ENCODE data around the gene KAT6B.

- TF ChIP-seq ZNF157 (tag by site-specific recombination; IDR thresholded peaks at IDR 0.05) (no peak), ZNF274 (IDR thresholded peaks at IDR 0.05; ENCODE audit: low read length) (no peak), ZNF274 (tag by site-specific recombination; IDR thresholded peaks at IDR 0.05; ENCODE audit: borderline replicate concordance) (no peak), CTCF (tag by site-specific recombination; IDR thresholded peaks at IDR 0.05) (no peak), ZNF398 (tag by site-specific recombination; IDR thresholded peaks at IDR 0.05) (no peak), ZBTB17 (tag by site-specific recombination; IDR thresholded peaks at IDR 0.05) (no peak), ZNF292 (tag by site-specific recombination; IDR thresholded peaks at IDR 0.05; ENCODE audit: borderline replicate concordance, low read depth) (no peak), ZFP37 (tag by site-specific recombination; IDR thresholded peaks at IDR 0.05) (no peak), ZNF18 (tag by site-specific recombination; IDR thresholded peaks at IDR 0.05) (no peak), OSR2 (tag by site-specific recombination; IDR thresholded peaks at IDR 0.05) (no peak), KLF8 (tag by site-specific recombination; IDR thresholded peaks at IDR 0.05) (no peak), ZNF121 (tag by site-specific recombination; IDR thresholded peaks at IDR 0.05) (no peak)
- TF ChIP-seq, protein P1, sequence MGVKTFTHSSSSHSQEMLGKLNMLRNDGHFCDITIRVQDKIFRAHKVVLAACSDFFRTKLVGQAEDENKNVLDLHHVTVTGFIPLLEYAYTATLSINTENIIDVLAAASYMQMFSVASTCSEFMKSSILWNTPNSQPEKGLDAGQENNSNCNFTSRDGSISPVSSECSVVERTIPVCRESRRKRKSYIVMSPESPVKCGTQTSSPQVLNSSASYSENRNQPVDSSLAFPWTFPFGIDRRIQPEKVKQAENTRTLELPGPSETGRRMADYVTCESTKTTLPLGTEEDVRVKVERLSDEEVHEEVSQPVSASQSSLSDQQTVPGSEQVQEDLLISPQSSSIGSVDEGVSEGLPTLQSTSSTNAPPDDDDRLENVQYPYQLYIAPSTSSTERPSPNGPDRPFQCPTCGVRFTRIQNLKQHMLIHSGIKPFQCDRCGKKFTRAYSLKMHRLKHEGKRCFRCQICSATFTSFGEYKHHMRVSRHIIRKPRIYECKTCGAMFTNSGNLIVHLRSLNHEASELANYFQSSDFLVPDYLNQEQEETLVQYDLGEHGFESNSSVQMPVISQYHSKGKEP (tag by site-specific recombination; IDR thresholded peaks at IDR 0.05): no peak
- TF ChIP-seq, protein P2, sequence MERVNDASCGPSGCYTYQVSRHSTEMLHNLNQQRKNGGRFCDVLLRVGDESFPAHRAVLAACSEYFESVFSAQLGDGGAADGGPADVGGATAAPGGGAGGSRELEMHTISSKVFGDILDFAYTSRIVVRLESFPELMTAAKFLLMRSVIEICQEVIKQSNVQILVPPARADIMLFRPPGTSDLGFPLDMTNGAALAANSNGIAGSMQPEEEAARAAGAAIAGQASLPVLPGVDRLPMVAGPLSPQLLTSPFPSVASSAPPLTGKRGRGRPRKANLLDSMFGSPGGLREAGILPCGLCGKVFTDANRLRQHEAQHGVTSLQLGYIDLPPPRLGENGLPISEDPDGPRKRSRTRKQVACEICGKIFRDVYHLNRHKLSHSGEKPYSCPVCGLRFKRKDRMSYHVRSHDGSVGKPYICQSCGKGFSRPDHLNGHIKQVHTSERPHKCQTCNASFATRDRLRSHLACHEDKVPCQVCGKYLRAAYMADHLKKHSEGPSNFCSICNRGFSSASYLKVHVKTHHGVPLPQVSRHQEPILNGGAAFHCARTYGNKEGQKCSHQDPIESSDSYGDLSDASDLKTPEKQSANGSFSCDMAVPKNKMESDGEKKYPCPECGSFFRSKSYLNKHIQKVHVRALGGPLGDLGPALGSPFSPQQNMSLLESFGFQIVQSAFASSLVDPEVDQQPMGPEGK (tag by site-specific recombination; IDR thresholded peaks at IDR 0.05): no peak
- TF ChIP-seq, protein P3, sequence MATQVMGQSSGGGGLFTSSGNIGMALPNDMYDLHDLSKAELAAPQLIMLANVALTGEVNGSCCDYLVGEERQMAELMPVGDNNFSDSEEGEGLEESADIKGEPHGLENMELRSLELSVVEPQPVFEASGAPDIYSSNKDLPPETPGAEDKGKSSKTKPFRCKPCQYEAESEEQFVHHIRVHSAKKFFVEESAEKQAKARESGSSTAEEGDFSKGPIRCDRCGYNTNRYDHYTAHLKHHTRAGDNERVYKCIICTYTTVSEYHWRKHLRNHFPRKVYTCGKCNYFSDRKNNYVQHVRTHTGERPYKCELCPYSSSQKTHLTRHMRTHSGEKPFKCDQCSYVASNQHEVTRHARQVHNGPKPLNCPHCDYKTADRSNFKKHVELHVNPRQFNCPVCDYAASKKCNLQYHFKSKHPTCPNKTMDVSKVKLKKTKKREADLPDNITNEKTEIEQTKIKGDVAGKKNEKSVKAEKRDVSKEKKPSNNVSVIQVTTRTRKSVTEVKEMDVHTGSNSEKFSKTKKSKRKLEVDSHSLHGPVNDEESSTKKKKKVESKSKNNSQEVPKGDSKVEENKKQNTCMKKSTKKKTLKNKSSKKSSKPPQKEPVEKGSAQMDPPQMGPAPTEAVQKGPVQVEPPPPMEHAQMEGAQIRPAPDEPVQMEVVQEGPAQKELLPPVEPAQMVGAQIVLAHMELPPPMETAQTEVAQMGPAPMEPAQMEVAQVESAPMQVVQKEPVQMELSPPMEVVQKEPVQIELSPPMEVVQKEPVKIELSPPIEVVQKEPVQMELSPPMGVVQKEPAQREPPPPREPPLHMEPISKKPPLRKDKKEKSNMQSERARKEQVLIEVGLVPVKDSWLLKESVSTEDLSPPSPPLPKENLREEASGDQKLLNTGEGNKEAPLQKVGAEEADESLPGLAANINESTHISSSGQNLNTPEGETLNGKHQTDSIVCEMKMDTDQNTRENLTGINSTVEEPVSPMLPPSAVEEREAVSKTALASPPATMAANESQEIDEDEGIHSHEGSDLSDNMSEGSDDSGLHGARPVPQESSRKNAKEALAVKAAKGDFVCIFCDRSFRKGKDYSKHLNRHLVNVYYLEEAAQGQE (tag by site-specific recombination; IDR thresholded peaks at IDR 0.05): no peak
Measured at GRCh38 chr10:74934100-74934812, 107.9 kb downstream of the KAT6B start.

Measured in HEK293 (cell line).